Naive thymus-derived CD4-positive, alpha-beta T cell (primary cell): ENCODE results near the gene RHOH. TPM values are rescaled to one million over a fixed set of nuclear protein-coding genes. Genes with fewer than 3 reads are reported as not detected.
A peak's percentile ranks its signal among the peaks of the same experiment; 100 is the strongest.

Experiments
- ATAC-seq: fragments of 150-1000 bp; cut with Tn5 transposase; 2 replicates; pipeline ENCODE4 v1.10.0; 2021; ENCODE audit warnings: mild to moderate bottlenecking, moderate library complexity
- CTCF ChIA-PET: fragments of 350-600 bp; sonication (Branson Sonifier 250); formaldehyde crosslinking; loops from one replicate; lab custom pipeline; 2021; ENCODE audit warnings: antibody characterized with exemption; lab: Charles Lee
- POLR2A ChIA-PET: fragments of 350-600 bp; sonication (Branson Sonifier 250); formaldehyde crosslinking; loops from one replicate; lab custom pipeline; 2021; ENCODE audit warnings: antibody characterized with exemption, inconsistent platforms; lab: Charles Lee
- DNase-seq, 9 donors: peaks; one replicate each; pipeline versions ENCODE4 v3.0.0 to v3.0.0-alpha.2; 2020 to 2022; ENCODE audit warnings: mixed read lengths in 1 of 9
- H3K27ac ChIP-seq: one replicate; pipeline ENCODE4 v1.7.0; 2013; ENCODE audit warnings: mild to moderate bottlenecking, low read depth, low read length, moderate library complexity
- H3K27me3 ChIP-seq, 2 donors: one replicate each; pipeline ENCODE4 v1.7.0; 2013; ENCODE audit warnings: low read length in 2 of 2, mild to moderate bottlenecking in 2 of 2, moderate library complexity in 2 of 2; ENCODE audit not compliant: control insufficient read depth in 2 of 2, insufficient read depth in 2 of 2
- H3K36me3 ChIP-seq, 3 experiments: 1 replicate in 2 of 3; 2 replicates in 1 of 3; pipeline ENCODE4 v1.7.0; 2013; ENCODE audit warnings: low read length in 3 of 3, mild to moderate bottlenecking in 3 of 3, moderate library complexity in 1 of 3; ENCODE audit not compliant: insufficient read depth in 3 of 3, control insufficient read depth in 2 of 3
- H3K4me1 ChIP-seq, 2 donors: one replicate each; pipeline ENCODE4 v1.7.0; 2013; ENCODE audit warnings: low read length in 2 of 2, mild to moderate bottlenecking in 2 of 2, moderate library complexity in 1 of 2; ENCODE audit not compliant: control insufficient read depth in 2 of 2, insufficient read depth in 2 of 2
- H3K4me3 ChIP-seq: 2 replicates; pipeline ENCODE4 v1.7.0; 2013; ENCODE audit warnings: mild to moderate bottlenecking, low read length
- H3K9me3 ChIP-seq, 3 experiments: 1 replicate in 2 of 3; 2 replicates in 1 of 3; pipeline ENCODE4 v1.7.0; 2013; ENCODE audit warnings: low read length in 3 of 3; ENCODE audit not compliant: control insufficient read depth in 2 of 3
- H3K27ac Mint-ChIP-seq, 9 donors: one replicate each; pipeline ENCODE4 v1.8.0; 2020 to 2022; ENCODE audit warnings: mixed read lengths in 9 of 9, mild to moderate bottlenecking in 8 of 9, moderate library complexity in 5 of 9, inconsistent platforms in 2 of 9
- H3K27me3 Mint-ChIP-seq, 5 donors: one replicate each; pipeline ENCODE4 v1.8.0; 2021 to 2022; ENCODE audit warnings: mixed read lengths in 5 of 5, mild to moderate bottlenecking in 1 of 5
- H3K36me3 Mint-ChIP-seq, 5 donors: one replicate each; pipeline ENCODE4 v1.8.0; 2020 to 2022; ENCODE audit warnings: mixed read lengths in 5 of 5, mild to moderate bottlenecking in 3 of 5, inconsistent platforms in 1 of 5
- H3K4me1 Mint-ChIP-seq, 7 donors: one replicate each; pipeline ENCODE4 v1.8.0; 2020 to 2022; ENCODE audit warnings: mixed read lengths in 7 of 7, mild to moderate bottlenecking in 3 of 7, inconsistent platforms in 1 of 7
- H3K4me3 Mint-ChIP-seq, 10 donors: one replicate each; pipeline ENCODE4 v1.8.0; 2020 to 2022; ENCODE audit warnings: mild to moderate bottlenecking in 10 of 10, mixed read lengths in 10 of 10, moderate library complexity in 6 of 10, inconsistent platforms in 2 of 10
- H3K9me3 Mint-ChIP-seq, 11 donors: one replicate each; pipeline ENCODE4 v1.8.0; 2020 to 2022; ENCODE audit warnings: mixed read lengths in 11 of 11, mild to moderate bottlenecking in 4 of 11, inconsistent platforms in 1 of 11, moderate library complexity in 1 of 11
- intact Hi-C, 2 donors: fragments of 100-400 bp; cut with micrococcal nuclease; formaldehyde crosslinking; loops; one replicate each; pipeline ENCODE4 v1.15.1; 2023
- polyA plus RNA-seq, 2 donors: library from polyadenylated mRNA; unstranded; fragments of 300-500 nt; fragmentation: Illumina TruSeq; gene quantifications; one replicate each; pipeline ENCODE4 v1.2.3, GENCODE V29; 2021
- total RNA-seq, 6 experiments: library from RNA in 5 of 6; stranded (reverse) in 5 of 6; gene quantifications; 1 replicate in 5 of 6; 2 replicates in 1 of 6; pipeline ENCODE4 v1.2.3 and lab custom pipeline; 2021 to 2026

The RHOH gene
- total and polyA plus RNA-seq, 7 experiments from 2014 or later: 160 to 479 (median 294) TPM

GRCh38 chr4:40254608-40255392, 58.0 kb downstream of the RHOH start:
- no peaks in the 10 kb centered on the region for H3K36me3 ChIP-seq
- peaks cover 22 to 71% of the 10 kb centered on the region in 2 donors for H3K4me1 ChIP-seq
- H3K9me3 ChIP-seq: no peaks in the 10 kb centered on the region
- no peaks in the 10 kb centered on the region for H3K27me3 ChIP-seq
- ATAC-seq (peak; percentile 47), DNase-seq (no peak)
- Mint-ChIP-seq H3K4me1 (peaks cover 51 to 88% (median 81%) of the 10 kb centered on the region in 7 donors), H3K9me3 (peaks cover 0 to 5% (median 0%) of the 10 kb centered on the region in 11 donors), H3K27me3 (no peaks in the 10 kb centered on the region), H3K4me3 (peak overlapping the region; percentile 55 to 93 (median 64)), H3K36me3 (peaks cover 0 to 7% (median 0%) of the 10 kb centered on the region in 5 donors), H3K27ac (peak overlapping the region; percentile 79 to 99 (median 92))
- peak overlapping the region; percentile 58 for H3K27ac ChIP-seq
- intact Hi-C loops: loop anchor here (1.0 to 5.0 kb wide), 9 partner anchors 7 to 197 kb away; partner anchors contain the start of gene N4BP2 (in 1 of the 2)
- H3K4me3 ChIP-seq: no peak overlapping the region
- CTCF ChIA-PET: interaction anchor here (0.6 to 1.3 kb wide), 6 partner anchors 13 to 367 kb away, joined by 3 to 4 read pairs (median 3); no protein-coding TSS in a partner anchor
- POLR2A ChIA-PET: interaction anchor here (1.0 to 15.5 kb wide), 11 partner anchors 9 to 103 kb away, joined by 3 to 206 read pairs (median 4); partner anchors contain the start of gene RHOH

DNA sequence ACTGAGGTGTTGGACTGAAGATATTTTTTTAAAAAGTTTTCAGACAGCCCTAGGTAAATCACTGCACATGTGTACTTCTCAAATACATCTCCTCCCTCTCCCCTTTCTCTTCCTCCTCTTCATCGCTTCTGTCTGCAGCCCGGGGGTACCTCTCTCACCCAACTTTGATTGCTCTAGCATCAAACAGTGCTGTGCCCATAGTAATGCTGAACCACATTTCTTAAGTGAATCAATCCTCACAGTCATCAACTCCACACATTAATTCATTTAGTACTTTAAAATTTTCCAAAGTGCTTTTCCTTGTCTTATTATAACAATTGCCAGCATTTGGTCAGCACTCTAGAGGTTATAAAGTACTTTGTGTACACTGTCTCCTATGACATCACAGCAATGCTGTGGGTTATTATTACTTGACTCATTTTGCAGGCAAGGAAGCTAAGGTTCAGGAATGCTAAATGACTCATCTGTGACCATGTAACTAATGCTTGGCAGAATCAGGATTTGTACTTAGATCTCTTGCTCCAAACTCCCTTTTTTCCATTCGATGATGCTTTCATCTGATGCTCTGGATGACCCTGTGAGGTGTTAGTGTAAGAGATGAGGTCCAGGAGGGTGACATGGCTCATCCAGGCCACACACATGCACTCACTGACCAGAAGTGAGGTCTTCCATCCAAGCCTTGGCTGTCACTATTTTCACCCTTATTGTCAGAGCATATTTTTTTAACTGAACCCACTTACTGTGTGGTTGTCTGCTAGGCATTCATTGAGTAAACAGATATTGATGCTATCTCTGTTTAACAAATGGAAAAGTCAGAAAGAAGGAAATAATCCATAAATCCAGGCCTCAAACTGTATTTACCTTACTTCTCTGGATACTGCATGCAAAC, 58.8 kb downstream of the RHOH start:
- H3K27me3 Mint-ChIP-seq: no peaks in the 10 kb centered on the region
- peak overlapping the region; percentile 79 to 99 (median 92) for H3K27ac Mint-ChIP-seq
- ChIA-PET CTCF (interaction anchor here (0.6 to 1.4 kb wide), 4 partner anchors 44 to 368 kb away, joined by 3 to 7 read pairs (median 4); no protein-coding TSS in a partner anchor), POLR2A (interaction anchor here (0.9 to 15.5 kb wide), 11 partner anchors 8 to 104 kb away, joined by 3 to 206 read pairs (median 4); partner anchors contain the start of gene RHOH)
- peaks cover 46 to 83% (median 77%) of the 10 kb centered on the region in 7 donors for H3K4me1 Mint-ChIP-seq
- DNase-seq: no peak
- peaks cover 22 to 68% of the 10 kb centered on the region in 2 donors for H3K4me1 ChIP-seq
- H3K9me3 ChIP-seq: no peaks in the 10 kb centered on the region
- H3K9me3 Mint-ChIP-seq: peaks cover 0 to 5% (median 0%) of the 10 kb centered on the region in 11 donors
- H3K36me3 ChIP-seq: no peaks in the 10 kb centered on the region
- intact Hi-C loops: loop anchor here (1.0 to 5.0 kb wide), 9 partner anchors 8 to 198 kb away; partner anchors contain the start of gene N4BP2 (in 1 of the 2)
- peak overlapping the region; percentile 47 to 93 (median 64) for H3K4me3 Mint-ChIP-seq
- no peak overlapping the region for H3K4me3 ChIP-seq
- H3K27ac ChIP-seq: peak overlapping the region; percentile 58
- no peak for ATAC-seq
- H3K36me3 Mint-ChIP-seq: peaks cover 0 to 5% (median 0%) of the 10 kb centered on the region in 5 donors
- no peaks in the 10 kb centered on the region for H3K27me3 ChIP-seq

DNA sequence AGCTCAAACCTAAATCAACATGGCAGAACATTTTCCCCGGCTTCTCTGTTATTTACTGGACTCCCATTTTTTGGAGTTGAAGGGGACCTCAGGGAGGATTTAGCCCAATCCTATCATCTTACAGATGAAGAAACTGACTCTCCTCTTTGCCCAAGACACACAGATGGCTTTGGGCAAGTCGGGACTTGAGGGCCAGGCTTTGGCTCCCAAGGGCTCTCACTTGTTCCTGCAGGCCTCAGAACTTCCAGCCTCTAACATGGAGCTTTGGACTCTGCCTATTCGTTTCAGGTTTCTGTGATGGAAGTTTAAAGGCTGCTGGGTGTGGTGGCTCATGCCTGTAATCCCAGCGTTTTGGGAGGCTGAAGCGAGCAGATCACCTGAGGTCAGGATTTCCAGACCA, 59.5 kb downstream of the RHOH start:
- H3K4me1 ChIP-seq: peaks cover 22 to 73% of the 10 kb centered on the region in 2 donors
- H3K27ac Mint-ChIP-seq: peak overlapping the region; percentile 79 to 99 (median 92)
- H3K4me1 Mint-ChIP-seq: peaks cover 51 to 85% (median 80%) of the 10 kb centered on the region in 7 donors

DNA sequence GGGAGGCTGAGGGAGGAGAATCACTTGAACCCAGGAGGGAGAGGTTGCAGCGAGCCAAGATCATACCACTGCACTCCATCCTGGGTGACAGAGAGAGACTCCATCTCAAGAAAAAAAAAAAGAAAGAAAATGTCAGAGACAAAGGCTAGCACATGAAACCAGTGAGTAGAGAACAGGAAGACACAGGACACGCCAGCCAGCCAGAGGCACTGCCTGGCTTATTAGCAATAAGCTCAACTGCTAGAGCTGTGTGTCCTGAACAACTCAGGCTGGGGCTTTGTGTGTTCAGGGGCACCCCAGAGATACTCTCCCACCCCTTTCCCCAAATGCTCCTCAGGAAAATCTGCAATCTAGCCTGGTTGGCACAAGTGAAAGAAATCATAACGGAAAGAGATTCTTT, 60.0 kb downstream of the RHOH start:
- DNase-seq (no peak), ATAC-seq (no peak)
- H3K4me3 ChIP-seq: no peak overlapping the region
- H3K36me3 ChIP-seq: no peaks in the 10 kb centered on the region
- no peaks in the 10 kb centered on the region for H3K36me3 Mint-ChIP-seq
- peak overlapping the region; percentile 42 to 93 (median 66) for H3K4me3 Mint-ChIP-seq
- peak overlapping the region; percentile 58 for H3K27ac ChIP-seq
- intact Hi-C loops: loop anchor here in 1 of 2 donors (5.0 kb wide), 1 partner anchor 200 kb away; the partner anchor contains the start of gene N4BP2
- H3K27ac Mint-ChIP-seq: peak overlapping the region; percentile 79 to 99 (median 92)
- ChIA-PET POLR2A (interaction anchor here (0.6 to 15.5 kb wide), 22 partner anchors 9 to 68 kb away, joined by 3 to 206 read pairs (median 4); partner anchors contain the start of gene RHOH), CTCF (interaction anchor here (0.6 to 1.4 kb wide), 9 partner anchors 8 to 253 kb away, joined by 3 to 7 read pairs (median 4); no protein-coding TSS in a partner anchor)
- peaks cover 51 to 85% (median 80%) of the 10 kb centered on the region in 7 donors for H3K4me1 Mint-ChIP-seq
- H3K9me3 Mint-ChIP-seq: peaks cover 0 to 1% (median 0%) of the 10 kb centered on the region in 11 donors
- H3K27me3 Mint-ChIP-seq: no peaks in the 10 kb centered on the region
- no peaks in the 10 kb centered on the region for H3K27me3 ChIP-seq
- no peaks in the 10 kb centered on the region for H3K9me3 ChIP-seq
- H3K4me1 ChIP-seq: peaks cover 22 to 78% of the 10 kb centered on the region in 2 donors

More for the DNA sequence above, 59.5 kb downstream of the RHOH start:
- DNase-seq: no peak
- no peak for ATAC-seq
- H3K27ac ChIP-seq: peak overlapping the region; percentile 58
- Mint-ChIP-seq H3K4me3 (peak overlapping the region in 9 of 10 donors; percentile 30 to 93 (median 58)), H3K27me3 (no peaks in the 10 kb centered on the region), H3K36me3 (peaks cover 0 to 2% (median 0%) of the 10 kb centered on the region in 5 donors), H3K9me3 (peaks cover 0 to 4% (median 0%) of the 10 kb centered on the region in 11 donors)
- ChIA-PET CTCF (interaction anchor here (1.0 to 1.4 kb wide), 4 partner anchors 9 to 53 kb away, joined by 3 to 7 read pairs (median 4); no protein-coding TSS in a partner anchor), POLR2A (interaction anchor here (0.9 to 15.5 kb wide), 15 partner anchors 9 to 104 kb away, joined by 3 to 206 read pairs (median 4); partner anchors contain the start of gene RHOH)
- intact Hi-C loops: loop anchor here in 1 of 2 donors (5.0 kb wide), 1 partner anchor 199 kb away; the partner anchor contains the start of gene N4BP2
- H3K4me3 ChIP-seq: no peak overlapping the region
- no peaks in the 10 kb centered on the region for H3K27me3 ChIP-seq
- H3K36me3 ChIP-seq: no peaks in the 10 kb centered on the region
- H3K9me3 ChIP-seq: no peaks in the 10 kb centered on the region

- H3K4me1 Mint-ChIP-seq: peaks cover 46 to 93% (median 84%) of the 10 kb centered on the region in 7 donors
- peak overlapping the region; percentile 56 to 99 (median 94) for H3K27ac Mint-ChIP-seq
- H3K4me3 Mint-ChIP-seq: peak overlapping the region; percentile 38 to 93 (median 70)
- H3K9me3 ChIP-seq: no peaks in the 10 kb centered on the region
- H3K36me3 ChIP-seq: no peaks in the 10 kb centered on the region
- H3K4me1 ChIP-seq: peaks cover 24 to 81% of the 10 kb centered on the region in 2 donors
- peaks cover 0 to 1% (median 0%) of the 10 kb centered on the region in 11 donors for H3K9me3 Mint-ChIP-seq
- DNase-seq (peak in 5 of 9 donors; percentile 39 to 62 (median 47)), ATAC-seq (peak; percentile 63)
- ChIA-PET POLR2A (interaction anchor here (0.6 to 15.5 kb wide), 13 partner anchors 9 to 63 kb away, joined by 3 to 206 read pairs (median 5); no protein-coding TSS in a partner anchor), CTCF (interaction anchor here (0.9 to 2.3 kb wide), 3 partner anchors 25 to 50 kb away, joined by 4 to 9 read pairs (median 6); no protein-coding TSS in a partner anchor)
- intact Hi-C loops: loop anchor here in 1 of 2 donors (1.0 to 5.0 kb wide), 2 partner anchors 51 to 201 kb away; partner anchors contain the start of gene N4BP2
- no peaks in the 10 kb centered on the region for H3K27me3 Mint-ChIP-seq
- no peaks in the 10 kb centered on the region for H3K27me3 ChIP-seq
- peak overlapping the region; percentile 61 for H3K27ac ChIP-seq
- no peak overlapping the region for H3K4me3 ChIP-seq
- H3K36me3 Mint-ChIP-seq: no peaks in the 10 kb centered on the region
These were observed 61.8 kb downstream of the RHOH start for GRCh38 chr4:40258627-40259026.
